GM18909 (cell line): ENCODE results near the gene LRBA.

Experiments
- ATAC-seq: cut with Tn5 transposase; IDR thresholded peaks from one replicate; pipeline ENCODE4 v1.9.1; 2021; ENCODE audit warnings: mild to moderate bottlenecking; ENCODE audit not compliant: unreplicated experiment, poor library complexity

The LRBA gene

DNA sequence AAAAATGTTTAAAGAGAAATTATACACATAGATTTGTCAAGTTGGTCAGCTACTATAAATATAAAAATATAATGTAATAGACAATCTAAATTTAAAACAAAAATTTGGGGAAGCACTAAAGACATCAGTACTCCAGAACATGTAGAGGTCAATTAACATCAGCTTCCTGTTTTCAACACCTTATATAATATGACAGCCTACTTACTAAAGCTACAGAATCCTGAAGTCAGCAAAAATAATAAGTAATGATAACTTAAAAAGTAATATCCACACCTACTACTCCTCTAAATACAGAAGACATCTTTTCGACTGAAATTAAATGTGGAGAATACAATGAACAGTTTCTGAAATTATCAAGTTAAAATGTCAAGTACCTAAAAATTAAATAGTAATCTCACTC lies 118.6 kb downstream of the LRBA start:
- ATAC-seq = no peak

GRCh38 chr4:150890246-150890645 lies 124.8 kb downstream of the LRBA start:
- ATAC-seq = no peak

- ATAC-seq = no peak
Measured at GRCh38 chr4:150889306-150889705, 125.8 kb downstream of the LRBA start.

GRCh38 chr4:150888625-150889024 lies 126.5 kb downstream of the LRBA start:
- no peak for ATAC-seq

GRCh38 chr4:150888217-150888616 lies 126.9 kb downstream of the LRBA start:
- no peak for ATAC-seq

DNA sequence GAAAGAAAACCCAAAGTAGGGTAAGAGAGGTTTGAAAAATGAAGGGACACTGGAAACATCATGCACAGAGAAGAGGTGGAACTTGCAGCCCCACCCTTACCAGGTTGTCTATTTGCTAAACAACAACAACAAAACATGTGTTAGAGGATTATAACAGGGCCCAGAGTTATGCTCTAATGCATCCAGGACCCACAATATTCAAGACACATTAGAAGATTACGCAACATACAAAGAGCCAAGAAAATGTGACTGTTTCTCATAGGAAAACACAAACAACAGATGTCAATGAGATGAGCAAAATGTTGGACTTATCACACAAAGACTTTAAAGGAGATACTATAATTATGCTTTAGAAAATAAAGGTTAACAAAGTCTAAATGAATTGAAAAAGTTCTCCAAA lies 128.5 kb downstream of the LRBA start:
- ATAC-seq = no peak

DNA sequence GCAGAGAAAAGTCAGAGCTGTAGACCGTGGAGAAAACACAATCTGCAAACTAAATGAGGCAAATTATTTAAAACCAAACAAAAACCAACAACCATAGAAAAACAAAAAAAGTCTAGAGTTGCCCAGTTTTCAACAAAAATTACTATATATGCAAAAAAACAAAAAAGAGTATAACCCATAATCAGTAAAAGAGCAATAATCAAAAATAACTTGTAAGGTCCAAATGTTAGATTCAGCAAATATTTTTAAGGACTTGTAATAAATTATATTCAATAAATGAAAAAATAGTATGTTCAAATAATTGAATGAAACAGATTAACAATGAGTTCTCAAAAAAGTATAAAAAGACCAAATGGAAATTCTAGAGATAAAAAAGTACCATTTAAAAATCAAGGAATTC lies 130.5 kb downstream of the LRBA start:
- no peak for ATAC-seq

- ATAC-seq = no peak
Measured at GRCh38 chr4:150875367-150875766, 139.7 kb downstream of the LRBA start.

DNA sequence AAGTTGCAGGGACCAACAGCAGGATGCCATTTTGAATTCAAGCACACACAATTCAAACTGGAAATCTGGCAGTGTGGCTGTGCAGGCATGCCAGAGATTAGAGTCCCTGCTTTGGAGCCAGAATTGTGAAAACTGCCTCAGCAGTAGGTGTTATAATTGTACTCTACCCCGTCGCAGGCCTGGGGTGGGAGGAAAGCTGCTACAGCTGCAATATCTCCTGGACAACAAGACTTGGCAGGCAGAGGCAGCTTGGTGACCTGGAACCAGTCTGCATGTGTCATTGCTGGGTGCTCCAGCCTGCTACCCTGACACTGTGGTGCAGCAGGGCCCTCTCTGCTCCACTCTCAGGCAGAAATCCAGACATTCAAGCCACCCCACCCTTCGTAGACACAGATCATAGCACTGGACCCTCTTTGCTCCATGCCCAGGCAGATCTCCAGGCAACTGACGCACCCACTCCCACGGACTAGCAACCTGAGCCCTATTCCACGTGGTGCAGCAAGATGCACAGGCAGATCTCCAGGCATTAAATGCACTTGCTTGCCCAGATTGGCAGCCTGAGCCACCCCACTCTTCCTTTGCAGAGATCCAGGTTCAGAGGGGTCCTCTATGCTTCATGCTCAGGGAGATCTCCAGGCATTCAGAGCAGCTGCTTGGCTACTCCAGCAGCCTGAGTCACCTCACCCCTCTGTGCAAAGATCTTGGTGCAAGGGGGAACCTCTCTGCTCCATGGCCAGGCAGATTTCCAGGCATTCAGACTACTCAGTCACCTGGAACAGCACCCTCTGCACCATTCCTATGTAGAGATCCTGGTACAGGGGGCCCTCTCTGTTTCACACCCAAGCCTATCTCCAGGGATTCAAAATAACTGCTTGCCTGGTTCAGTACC lies 140.5 kb downstream of the LRBA start:
- ATAC-seq = no peak

DNA sequence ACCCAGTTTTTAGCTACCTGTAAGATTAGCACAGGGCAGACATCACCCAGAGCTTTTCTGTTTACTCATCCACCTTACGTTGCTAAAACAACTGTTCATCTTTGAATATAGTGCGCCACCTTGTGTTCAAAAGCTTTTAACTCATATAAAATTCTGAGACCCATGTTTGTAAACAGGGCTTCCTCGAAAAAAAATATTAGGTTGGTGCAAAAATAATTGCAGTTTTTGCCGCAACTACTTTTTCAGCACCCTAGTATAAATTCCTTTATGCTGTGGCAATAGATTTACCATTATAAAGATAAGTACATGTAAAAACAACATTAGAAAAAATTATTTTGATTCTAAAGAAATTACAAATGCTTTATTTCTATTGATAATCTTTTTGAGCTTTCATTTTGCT lies 147.9 kb downstream of the LRBA start:
- ATAC-seq = peak; percentile 86

DNA sequence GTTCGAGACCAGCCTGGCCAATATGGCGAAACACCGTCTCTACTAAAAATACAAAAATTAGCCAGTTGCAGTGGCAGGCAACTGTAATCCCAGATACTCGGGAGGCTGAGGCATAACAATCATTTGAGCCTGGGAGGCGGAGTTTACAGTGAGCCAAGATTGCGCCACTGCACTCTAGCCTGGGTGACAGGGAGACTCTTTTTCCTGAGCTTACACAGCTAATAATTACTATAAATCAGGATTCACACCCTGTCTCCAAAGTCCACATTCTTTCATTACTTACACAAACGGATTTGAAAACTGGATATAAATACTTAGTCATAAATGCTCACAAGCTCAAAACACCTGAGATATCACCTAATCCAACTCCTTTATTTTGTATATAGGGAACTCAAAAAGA lies 151.6 kb downstream of the LRBA start:
- ATAC-seq = no peak

DNA sequence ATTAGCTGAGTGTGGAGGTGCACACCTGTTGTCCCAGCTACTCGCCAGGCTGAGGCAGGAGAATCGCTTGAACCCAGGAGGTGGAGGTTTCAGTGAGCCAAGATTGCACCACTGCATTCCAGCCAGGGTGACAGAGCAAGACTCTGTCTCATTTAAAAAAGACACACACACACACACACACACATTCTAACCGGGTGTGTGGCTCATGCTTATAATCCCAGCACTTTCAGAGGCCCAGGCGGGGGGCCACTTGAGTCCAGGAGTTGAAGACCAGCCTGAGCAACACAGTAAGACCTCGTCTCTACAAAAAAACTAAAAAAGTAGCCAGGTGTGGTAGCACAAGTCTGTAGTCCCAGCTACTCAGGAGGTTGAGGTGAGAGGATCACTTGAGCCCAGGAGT lies 152.3 kb downstream of the LRBA start:
- no peak for ATAC-seq

DNA sequence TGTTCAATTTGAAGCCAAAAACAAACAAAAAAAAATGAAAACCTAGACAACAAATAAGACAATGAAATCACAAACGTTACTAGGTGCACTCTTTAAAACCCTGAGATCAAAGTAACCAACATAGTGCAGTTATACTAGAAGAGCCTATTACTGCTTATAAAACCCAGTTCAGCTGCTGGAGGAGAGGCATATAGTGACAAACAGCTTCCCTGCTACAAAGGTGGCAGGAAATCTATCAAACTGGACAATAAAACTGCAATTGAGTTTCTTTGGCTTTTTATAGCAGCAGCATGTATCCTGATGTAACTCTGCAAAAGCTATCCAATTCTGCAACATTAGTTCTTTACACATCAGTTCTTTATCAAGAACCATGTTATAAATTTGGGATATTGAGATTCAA lies 155.6 kb downstream of the LRBA start:
- no peak for ATAC-seq

GRCh38 chr4:150855981-150856510 lies 159.0 kb downstream of the LRBA start:
- ATAC-seq = no peak

- ATAC-seq = no peak
Measured at GRCh38 chr4:150854600-150854999, 160.5 kb downstream of the LRBA start.

DNA sequence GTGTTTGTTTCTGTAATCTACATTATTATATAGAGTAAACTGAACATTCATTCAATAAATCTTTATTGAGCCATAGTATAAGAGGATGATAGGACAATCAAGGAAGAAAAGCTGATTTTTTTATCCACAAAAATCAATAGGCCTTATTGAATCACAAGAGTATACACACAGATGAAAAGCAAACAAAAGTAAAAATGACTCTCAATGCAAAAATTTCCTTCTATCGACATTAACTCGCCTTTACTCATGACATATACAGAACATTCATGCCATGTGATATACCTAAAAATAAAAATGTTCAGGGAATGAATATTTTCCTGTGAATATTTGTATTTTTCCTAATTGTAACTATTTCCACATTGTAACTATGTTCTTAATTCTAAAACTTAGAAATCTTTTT lies 161.2 kb downstream of the LRBA start:
- ATAC-seq = no peak

DNA sequence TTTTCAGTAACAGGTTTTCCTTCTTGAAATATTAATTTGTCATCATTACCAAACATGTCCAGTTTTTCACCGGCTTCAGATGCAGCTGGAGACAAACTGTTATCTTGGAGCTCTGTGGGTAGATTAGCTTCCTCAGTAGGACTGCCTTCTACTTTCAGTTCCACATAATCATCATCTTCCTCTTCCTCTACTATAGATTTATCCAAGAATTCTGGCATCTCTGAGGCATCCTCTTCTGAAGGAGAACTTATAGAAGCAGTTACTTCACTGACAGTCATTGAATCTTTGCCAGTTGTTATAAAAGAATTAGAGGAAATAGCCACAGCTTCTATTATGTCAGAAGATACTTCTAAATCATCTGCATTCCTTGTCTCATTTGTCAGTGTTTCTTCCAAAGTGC lies 162.9 kb downstream of the LRBA start:
- ATAC-seq = no peak

DNA sequence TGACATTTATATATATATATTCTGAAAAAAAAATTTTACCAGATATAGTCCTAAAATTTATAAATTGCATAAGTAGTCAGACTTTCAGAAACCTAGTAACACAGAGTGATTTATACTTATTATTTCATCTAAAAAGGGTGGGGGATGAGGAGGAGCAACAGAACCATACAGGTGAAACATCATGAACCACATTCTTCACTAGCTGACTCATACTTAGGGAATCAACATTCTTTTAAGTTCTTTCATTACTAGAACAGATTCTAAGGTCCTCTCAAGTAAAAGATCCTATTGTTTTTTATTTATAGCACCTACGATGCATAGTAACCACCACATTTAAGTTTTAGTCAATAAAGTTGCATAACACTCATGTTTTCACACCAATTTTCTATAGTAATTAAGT lies 166.1 kb downstream of the LRBA start:
- ATAC-seq = no peak

- ATAC-seq = peak; percentile 98
Measured at GRCh38 chr4:150828159-150828558, 186.9 kb downstream of the LRBA start.

GRCh38 chr4:150827226-150827625 lies 187.9 kb downstream of the LRBA start:
- ATAC-seq = no peak

DNA sequence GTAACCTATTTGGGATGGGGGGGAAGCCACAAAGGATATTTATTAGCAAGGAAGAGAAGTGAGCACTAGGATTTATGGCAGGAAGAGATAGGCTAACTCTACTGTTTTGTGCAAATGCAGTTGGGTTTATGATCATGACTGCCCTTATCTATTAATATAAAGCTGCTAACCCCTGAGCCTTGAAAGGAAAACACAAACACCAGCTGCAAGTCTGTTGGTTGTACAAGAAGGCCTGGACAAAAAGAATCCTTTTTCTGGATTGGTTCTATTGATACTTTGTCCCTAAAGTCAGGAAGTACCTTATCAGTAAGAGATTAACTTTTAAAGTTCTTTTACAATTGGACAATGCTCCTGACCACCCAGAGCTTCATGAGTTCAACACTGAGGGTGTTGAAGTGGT lies 188.8 kb downstream of the LRBA start:
- ATAC-seq = no peak

GRCh38 chr4:150822407-150822806 lies 192.7 kb downstream of the LRBA start:
- ATAC-seq = no peak
